Cardiac fibroblast (primary cell): ENCODE data around the gene CSAD.
"Not testable (repeated sequence)": the region's sequence is repeated elsewhere in the genome, so short reads cannot be mapped to it uniquely, and the experiment has no call there.

Experiments
- DNase-seq, 2 donors: peaks; one replicate each; pipeline versions ENCODE4 v3.0.0 to v3.0.0-alpha.2; 2010; ENCODE audit warnings: low read depth in 2 of 2
- H3K4me3 ChIP-seq, 2 donors: replicated peaks in 1 of 2; 1 replicate in 1 of 2; 2 replicates in 1 of 2; pipeline ENCODE4 v1.5.1; 2011; ENCODE audit warnings: low read depth in 2 of 2, low read length in 2 of 2, mild to moderate bottlenecking in 2 of 2, moderate library complexity in 1 of 2
- CTCF ChIP-seq: IDR thresholded peaks from one replicate; pipeline ENCODE4 v1.5.1; 2011; ENCODE audit warnings: low read depth, mild to moderate bottlenecking, low read length, inconsistent platforms

Gene CSAD

GRCh38 chr12:53179687-53180219 is 972 bp downstream of the CSAD start:
- peak overlapping the region; percentile 67 to 81 for H3K4me3 ChIP-seq
- DNase-seq, result no peak
- no peak for TF ChIP-seq CTCF

- not testable (repeated sequence) for H3K4me3 ChIP-seq, DNase-seq
Observed at GRCh38 chr12:53178803-53179202, 1.9 kb downstream of the CSAD start.

GRCh38 chr12:53177447-53177846 is 3.3 kb downstream of the CSAD start:
- H3K4me3 ChIP-seq, DNase-seq: not testable (repeated sequence)

- no peak for TF ChIP-seq CTCF
- no peak for DNase-seq
- H3K4me3 ChIP-seq, result no peak overlapping the region
Observed at GRCh38 chr12:53176750-53177149, 4.0 kb downstream of the CSAD start.

GRCh38 chr12:53174881-53175491 is 5.7 kb downstream of the CSAD start:
- DNase-seq, result peak; percentile 31 to 53
- no peak overlapping the region for H3K4me3 ChIP-seq
- TF ChIP-seq CTCF, result peak; percentile 21

- H3K4me3 ChIP-seq, result no peak overlapping the region
- TF ChIP-seq CTCF, result no peak
- no peak for DNase-seq
Observed at GRCh38 chr12:53173085-53173715, 7.5 kb downstream of the CSAD start.

GRCh38 chr12:53172352-53172751 is 8.4 kb downstream of the CSAD start:
- DNase-seq, result peak; percentile 45 to 58
- TF ChIP-seq CTCF, result no peak
- no peak overlapping the region for H3K4me3 ChIP-seq
